ENCODE data around the gene GAL3ST2.
"Not testable (repeated sequence)": the region's sequence is repeated elsewhere in the genome, so short reads cannot be mapped to it uniquely, and the experiment has no call there.

- TF ChIP-seq EZH2phosphoT487 (IDR thresholded peaks at IDR 0.05; ENCODE audit: borderline replicate concordance, low read length), result not testable (repeated sequence)
- TF ChIP-seq, protein P1, sequence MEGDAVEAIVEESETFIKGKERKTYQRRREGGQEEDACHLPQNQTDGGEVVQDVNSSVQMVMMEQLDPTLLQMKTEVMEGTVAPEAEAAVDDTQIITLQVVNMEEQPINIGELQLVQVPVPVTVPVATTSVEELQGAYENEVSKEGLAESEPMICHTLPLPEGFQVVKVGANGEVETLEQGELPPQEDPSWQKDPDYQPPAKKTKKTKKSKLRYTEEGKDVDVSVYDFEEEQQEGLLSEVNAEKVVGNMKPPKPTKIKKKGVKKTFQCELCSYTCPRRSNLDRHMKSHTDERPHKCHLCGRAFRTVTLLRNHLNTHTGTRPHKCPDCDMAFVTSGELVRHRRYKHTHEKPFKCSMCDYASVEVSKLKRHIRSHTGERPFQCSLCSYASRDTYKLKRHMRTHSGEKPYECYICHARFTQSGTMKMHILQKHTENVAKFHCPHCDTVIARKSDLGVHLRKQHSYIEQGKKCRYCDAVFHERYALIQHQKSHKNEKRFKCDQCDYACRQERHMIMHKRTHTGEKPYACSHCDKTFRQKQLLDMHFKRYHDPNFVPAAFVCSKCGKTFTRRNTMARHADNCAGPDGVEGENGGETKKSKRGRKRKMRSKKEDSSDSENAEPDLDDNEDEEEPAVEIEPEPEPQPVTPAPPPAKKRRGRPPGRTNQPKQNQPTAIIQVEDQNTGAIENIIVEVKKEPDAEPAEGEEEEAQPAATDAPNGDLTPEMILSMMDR (conservative IDR thresholded peaks at IDR 0.05; ENCODE audit: low read depth, low read length), result not testable (repeated sequence)
Measured at GRCh38 chr2:241817821-241818215, 41.2 kb downstream of the GAL3ST2 start.

All from PC-3 (cell line).